Stimulated activated CD4-positive, alpha-beta T cell treated with anti-CD3 and anti-CD28 coated beads, Interleukin-15, amount 100 ng/mL, for 24 hours (primary cell): ENCODE results near the gene FLOT2.
A peak's percentile ranks its signal among the peaks of the same experiment; 100 is the strongest.
"Not testable (repeated sequence)": the region's sequence is repeated elsewhere in the genome, so short reads cannot be mapped to it uniquely, and the experiment has no call there.

Source experiments
- DNase-seq: peaks from one replicate; pipeline ENCODE4 v3.0.0-alpha.2; 2020

The FLOT2 gene

GRCh38 chr17:28896884-28897768 is at the start of gene FLOT2:
TSS of gene FLOT2 (minus strand) at chr17:28897733. CDS start at chr17:28897574, 159 bp downstream.
- DNase-seq = peak; percentile 77

- DNase-seq = no peak
Observed at GRCh38 chr17:28946239-28946638, 48.7 kb upstream of the FLOT2 start.

- no peak for DNase-seq
Observed at GRCh38 chr17:28944862-28945741, 47.6 kb upstream of the FLOT2 start.

GRCh38 chr17:28944343-28944742 is 46.8 kb upstream of the FLOT2 start:
- no peak for DNase-seq

GRCh38 chr17:28942925-28943324 is 45.4 kb upstream of the FLOT2 start:
- no peak for DNase-seq

GRCh38 chr17:28941251-28941650 is 43.7 kb upstream of the FLOT2 start:
- no peak for DNase-seq

GRCh38 chr17:28940675-28941074 is 43.1 kb upstream of the FLOT2 start:
- DNase-seq = no peak

- no peak for DNase-seq
Observed at GRCh38 chr17:28940142-28940541, 42.6 kb upstream of the FLOT2 start.

- DNase-seq = no peak
Observed at GRCh38 chr17:28938552-28938951, 41.0 kb upstream of the FLOT2 start.

GRCh38 chr17:28937044-28937729 is 39.7 kb upstream of the FLOT2 start:
- no peak for DNase-seq

GRCh38 chr17:28935744-28936460 is 38.4 kb upstream of the FLOT2 start:
- DNase-seq = no peak

- not testable (repeated sequence) for DNase-seq
Observed at GRCh38 chr17:28934508-28934907, 37.0 kb upstream of the FLOT2 start.

GRCh38 chr17:28929787-28930186 is 32.3 kb upstream of the FLOT2 start:
- no peak for DNase-seq

GRCh38 chr17:28928061-28928460 is 30.5 kb upstream of the FLOT2 start:
- peak; percentile 42 for DNase-seq

GRCh38 chr17:28926786-28927185 is 29.3 kb upstream of the FLOT2 start:
- DNase-seq = no peak

GRCh38 chr17:28926366-28926765 is 28.8 kb upstream of the FLOT2 start:
- DNase-seq = no peak

GRCh38 chr17:28925912-28926365 is 28.4 kb upstream of the FLOT2 start:
- peak; percentile 32 for DNase-seq

GRCh38 chr17:28920201-28920600 is 22.7 kb upstream of the FLOT2 start:
- DNase-seq = no peak

- DNase-seq = no peak
Observed at GRCh38 chr17:28918295-28918694, 20.8 kb upstream of the FLOT2 start.

- DNase-seq = no peak
Observed at GRCh38 chr17:28917465-28917864, 19.9 kb upstream of the FLOT2 start.

- DNase-seq = no peak
Observed at GRCh38 chr17:28917029-28917428, 19.5 kb upstream of the FLOT2 start.

GRCh38 chr17:28916302-28916934 is 18.9 kb upstream of the FLOT2 start:
- peak; percentile 53 for DNase-seq
